GM12892 (cell line): Measurements from ENCODE around the gene TRIM8. TPM values are rescaled to one million over a fixed set of nuclear protein-coding genes. Genes with fewer than 3 reads are reported as not detected.

Source experiments
- DNase-seq: peaks from one replicate; pipeline ENCODE4 v3.0.0; 2011; ENCODE audit not compliant: insufficient read length
- FAIRE-seq: peaks from 2 replicates; lab custom pipeline; 2011; peaks lifted over from hg19 to GRCh38; lab: Jason Lieb, UNC
- POLR2A ChIP-seq: IDR thresholded peaks from 2 replicates; pipeline ENCODE4 v1.6.1; 2011; ENCODE audit warnings: low read depth, low read length, control low read depth
- POLR2AphosphoS5 ChIP-seq: IDR thresholded peaks from 2 replicates; pipeline ENCODE4 v1.6.1; 2011; ENCODE audit warnings: low read depth, low read length, control low read depth
- TAF1 ChIP-seq: IDR thresholded peaks from 2 replicates; pipeline ENCODE4 v1.6.1; 2011; ENCODE audit warnings: low read depth, mild to moderate bottlenecking, control low read depth, low read length, borderline replicate concordance
- polyA plus RNA-seq: library from polyadenylated mRNA; unstranded; fragments of >200 nt; gene quantifications from one replicate; pipeline ENCODE4 v1.2.1, GENCODE V29; 2012; ENCODE audit warnings: missing spikeins, inconsistent platforms; ENCODE audit not compliant: missing spikeins

Gene TRIM8
- polyA plus RNA-seq = 25.0 TPM

GRCh38 chr10:102644066-102644645, at the start of gene TRIM8:
TRIM8 (plus strand) TSS chr10:102644479; CDS start chr10:102644618, 139 bp downstream.
- FAIRE-seq (peak; percentile 51), DNase-seq (no peak)
- TF ChIP-seq POLR2A (no peak), TAF1 (no peak), POLR2AphosphoS5 (no peak)

GRCh38 chr10:102595293-102595692, 49.0 kb upstream of the TRIM8 start:
- FAIRE-seq (no peak), DNase-seq (no peak)
- TF ChIP-seq POLR2A (no peak), POLR2AphosphoS5 (no peak), TAF1 (no peak)

GRCh38 chr10:102595897-102596296, 48.4 kb upstream of the TRIM8 start:
- no peak for DNase-seq
- FAIRE-seq = no peak
- TF ChIP-seq TAF1 (no peak), POLR2A (no peak), POLR2AphosphoS5 (no peak)

DNA sequence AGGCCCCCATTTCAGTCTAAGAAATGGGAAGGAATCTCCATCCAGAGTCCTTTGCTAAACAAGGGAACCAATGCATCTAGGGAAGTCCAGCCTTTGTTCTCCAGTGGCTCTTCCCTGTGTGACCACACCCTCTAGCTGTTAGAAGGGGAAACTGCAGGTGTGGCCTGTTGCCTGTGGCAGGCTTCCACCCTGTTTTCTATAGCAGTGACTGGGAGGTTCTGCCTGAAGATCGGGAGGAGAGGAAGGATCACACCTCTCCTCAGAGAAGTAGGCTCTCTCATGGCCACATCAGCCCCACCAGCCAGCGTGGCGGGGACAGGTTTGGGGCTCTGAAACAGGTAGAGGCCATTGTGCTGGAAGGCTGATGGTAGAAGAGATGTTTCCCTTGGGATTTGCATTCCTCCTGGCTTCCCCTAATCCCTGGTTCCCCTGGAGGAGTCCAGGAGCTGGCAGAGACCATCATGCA, 47.7 kb upstream of the TRIM8 start:
- DNase-seq (peak; percentile 50), FAIRE-seq (peak; percentile 17)
- no peak for TF ChIP-seq POLR2AphosphoS5
- no peak for TF ChIP-seq TAF1
- TF ChIP-seq POLR2A = no peak

- no peak for DNase-seq
- no peak for TF ChIP-seq POLR2AphosphoS5
- no peak for TF ChIP-seq TAF1
- TF ChIP-seq POLR2A = no peak
- FAIRE-seq = no peak
These were observed 46.9 kb upstream of the TRIM8 start for GRCh38 chr10:102597131-102597991.

GRCh38 chr10:102598243-102598642, 46.0 kb upstream of the TRIM8 start:
- FAIRE-seq (no peak), DNase-seq (no peak)
- TF ChIP-seq POLR2AphosphoS5 (no peak), POLR2A (no peak), TAF1 (no peak)

GRCh38 chr10:102599565-102600327, 44.5 kb upstream of the TRIM8 start:
- DNase-seq (no peak), FAIRE-seq (no peak)
- TF ChIP-seq TAF1 = no peak
- no peak for TF ChIP-seq POLR2AphosphoS5
- no peak for TF ChIP-seq POLR2A

- FAIRE-seq (no peak), DNase-seq (no peak)
- TF ChIP-seq POLR2A (no peak), TAF1 (no peak), POLR2AphosphoS5 (no peak)
These were observed 43.5 kb upstream of the TRIM8 start for GRCh38 chr10:102600816-102601215.

- TF ChIP-seq POLR2AphosphoS5 = no peak
- TF ChIP-seq TAF1 = no peak
- TF ChIP-seq POLR2A = no peak
- no peak for DNase-seq
- no peak for FAIRE-seq
These were observed 42.6 kb upstream of the TRIM8 start for GRCh38 chr10:102601639-102602038.

GRCh38 chr10:102602272-102603045, 41.8 kb upstream of the TRIM8 start:
- DNase-seq = no peak
- no peak for FAIRE-seq
- TF ChIP-seq POLR2AphosphoS5 (no peak), TAF1 (no peak), POLR2A (no peak)
